Measurements from ENCODE around the gene WASL. TPM values are rescaled to one million over a fixed set of nuclear protein-coding genes. Genes with fewer than 3 reads are reported as not detected.

Gene WASL
- total RNA-seq, 1 experiment from 2014 or later: 39.3 TPM

GRCh38 chr7:123773481-123773880, 24.7 kb upstream of the WASL start:
- no peak overlapping the region for H3K4ac ChIP-seq (ENCODE audit: low read depth, low read length)
- no peak overlapping the region for H3K18ac ChIP-seq (ENCODE audit: insufficient read length, low read depth, low read length)
- no peaks in the 10 kb centered on the region for H3K79me1 ChIP-seq (ENCODE audit: insufficient read depth, low read depth, low read length, poor library complexity, severe bottlenecking)
- no peaks in the 10 kb centered on the region for H3K79me2 ChIP-seq (ENCODE audit: insufficient read depth, low read length)
- H3K14ac ChIP-seq (ENCODE audit: insufficient read depth, low read length): no peak overlapping the region
- H3K27me3 ChIP-seq (ENCODE audit: insufficient read depth, low read length): peaks cover 2% of the 10 kb centered on the region; the same call in 1 of the 2 replicates
- no peak overlapping the region for H3K4me2 ChIP-seq (ENCODE audit: insufficient read depth, insufficient read length, low read length)
- no peak overlapping the region for H4K5ac ChIP-seq (ENCODE audit: insufficient read length, low read depth, low read length)
- no peak overlapping the region for H4K91ac ChIP-seq (ENCODE audit: insufficient read length, low read depth, low read length)
- Mint-ChIP-seq H3K36me3 (ENCODE audit: insufficient read depth in 1 of 3, low read depth in 3 of 3) (no peaks in the 10 kb centered on the region), H3K4me3 (no peak overlapping the region), H3K4me1 (peaks cover 9 to 29% of the 10 kb centered on the region in 2 experiments; a peak in 3 of 4 replicates), H3K27me3 (ENCODE audit: low read depth) (no peaks in the 10 kb centered on the region), H3K9me3 (no peaks in the 10 kb centered on the region; a peak in 1 of 5 replicates), H3K27ac (no peak overlapping the region)
- no peak overlapping the region for H2BK15ac ChIP-seq (ENCODE audit: low read depth, low read length)
- 0 out of 2 replicates have a peak, but pooled peaks cover 2% of the 10 kb centered on the region for H3K4me1 ChIP-seq (ENCODE audit: insufficient read depth, low read length)
- H2BK12ac ChIP-seq (ENCODE audit: insufficient read length, low read depth, low read length): no peak overlapping the region
- no peak overlapping the region for H2BK120ac ChIP-seq (ENCODE audit: low read depth, low read length, poor library complexity, severe bottlenecking)
- H3K9ac ChIP-seq (ENCODE audit: extremely low read depth, insufficient read length, low read length): no peak overlapping the region
- TF ChIP-seq, protein P1, sequence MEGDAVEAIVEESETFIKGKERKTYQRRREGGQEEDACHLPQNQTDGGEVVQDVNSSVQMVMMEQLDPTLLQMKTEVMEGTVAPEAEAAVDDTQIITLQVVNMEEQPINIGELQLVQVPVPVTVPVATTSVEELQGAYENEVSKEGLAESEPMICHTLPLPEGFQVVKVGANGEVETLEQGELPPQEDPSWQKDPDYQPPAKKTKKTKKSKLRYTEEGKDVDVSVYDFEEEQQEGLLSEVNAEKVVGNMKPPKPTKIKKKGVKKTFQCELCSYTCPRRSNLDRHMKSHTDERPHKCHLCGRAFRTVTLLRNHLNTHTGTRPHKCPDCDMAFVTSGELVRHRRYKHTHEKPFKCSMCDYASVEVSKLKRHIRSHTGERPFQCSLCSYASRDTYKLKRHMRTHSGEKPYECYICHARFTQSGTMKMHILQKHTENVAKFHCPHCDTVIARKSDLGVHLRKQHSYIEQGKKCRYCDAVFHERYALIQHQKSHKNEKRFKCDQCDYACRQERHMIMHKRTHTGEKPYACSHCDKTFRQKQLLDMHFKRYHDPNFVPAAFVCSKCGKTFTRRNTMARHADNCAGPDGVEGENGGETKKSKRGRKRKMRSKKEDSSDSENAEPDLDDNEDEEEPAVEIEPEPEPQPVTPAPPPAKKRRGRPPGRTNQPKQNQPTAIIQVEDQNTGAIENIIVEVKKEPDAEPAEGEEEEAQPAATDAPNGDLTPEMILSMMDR (conservative IDR thresholded peaks at IDR 0.05): no peak
- H3T11ph ChIP-seq (ENCODE audit: low read length): no peak overlapping the region
- no peak overlapping the region for H4K8ac ChIP-seq (replicated peaks; ENCODE audit: insufficient read length, low read depth, low read length)
- no peaks in the 10 kb centered on the region for H4K20me1 ChIP-seq (ENCODE audit: control insufficient read depth, insufficient read depth, insufficient read length)
- H2BK20ac ChIP-seq (ENCODE audit: low read depth, low read length, poor library complexity, severe bottlenecking): no peak overlapping the region
- no CpG with 5 or more reads among the region's 3 CpGs for WGBS (ENCODE audit: extremely low coverage, insufficient read length, low lambda C conversion rate)
- no peak for DNase-seq
- no peak overlapping the region for H2AK5ac ChIP-seq (ENCODE audit: insufficient read length, low read length)
- H3K23me2 ChIP-seq (ENCODE audit: insufficient read length, low read depth, low read length, poor library complexity, severe bottlenecking): no peaks in the 10 kb centered on the region
- no peak overlapping the region for H3K23ac ChIP-seq (ENCODE audit: insufficient read length, low read depth, low read length)
- no peak overlapping the region for H2AFZ ChIP-seq (ENCODE audit: low read length)
- H3K27ac ChIP-seq (ENCODE audit: insufficient read length, low read depth, low read length): no peak overlapping the region
- no peak overlapping the region for H2BK5ac ChIP-seq (ENCODE audit: insufficient read length, low read length)
- no peaks in the 10 kb centered on the region for H3K9me3 ChIP-seq (ENCODE audit: control insufficient read depth, low read depth, low read length)
- no peak overlapping the region for H3K56ac ChIP-seq (ENCODE audit: insufficient read length, low read depth, low read length)
